PC-9 (cell line): ENCODE data around the gene MCC.

Experiments
- EZH2 ChIP-seq: fragments of 200-600 bp; sonication (generic); IDR thresholded peaks from 2 replicates; pipeline ENCODE4 v1.8.0; 2017; ENCODE audit warnings: antibody characterized with exemption, low read depth
- TF ChIP-seq, protein P1 (sequence below): fragments of 200-600 bp; sonication (generic); conservative IDR thresholded peaks from 2 replicates; pipeline ENCODE4 v1.6.1; 2017; ENCODE audit warnings: mixed run types, antibody characterized with exemption, mild to moderate bottlenecking, moderate library complexity

DNA sequence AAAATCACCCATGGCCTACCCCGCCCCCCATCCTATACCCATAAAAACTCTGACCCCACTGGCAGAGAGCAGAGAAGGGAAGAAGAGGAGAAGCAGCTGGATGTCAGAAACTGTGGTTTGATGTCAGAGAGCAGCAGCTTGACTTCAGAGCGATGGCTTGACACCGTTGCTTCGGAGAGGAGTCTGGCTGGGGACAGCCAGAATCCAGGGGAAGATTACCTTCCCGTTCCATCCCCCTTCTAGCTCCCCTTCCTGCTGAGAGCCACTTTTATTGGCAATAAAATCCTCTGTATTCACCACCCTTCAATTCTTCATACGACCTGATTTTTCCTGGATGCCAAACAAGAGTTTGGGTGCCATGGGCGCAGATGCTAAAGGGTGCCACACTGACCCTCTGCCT, 373.7 kb downstream of the MCC start:
- TF ChIP-seq, protein P1, sequence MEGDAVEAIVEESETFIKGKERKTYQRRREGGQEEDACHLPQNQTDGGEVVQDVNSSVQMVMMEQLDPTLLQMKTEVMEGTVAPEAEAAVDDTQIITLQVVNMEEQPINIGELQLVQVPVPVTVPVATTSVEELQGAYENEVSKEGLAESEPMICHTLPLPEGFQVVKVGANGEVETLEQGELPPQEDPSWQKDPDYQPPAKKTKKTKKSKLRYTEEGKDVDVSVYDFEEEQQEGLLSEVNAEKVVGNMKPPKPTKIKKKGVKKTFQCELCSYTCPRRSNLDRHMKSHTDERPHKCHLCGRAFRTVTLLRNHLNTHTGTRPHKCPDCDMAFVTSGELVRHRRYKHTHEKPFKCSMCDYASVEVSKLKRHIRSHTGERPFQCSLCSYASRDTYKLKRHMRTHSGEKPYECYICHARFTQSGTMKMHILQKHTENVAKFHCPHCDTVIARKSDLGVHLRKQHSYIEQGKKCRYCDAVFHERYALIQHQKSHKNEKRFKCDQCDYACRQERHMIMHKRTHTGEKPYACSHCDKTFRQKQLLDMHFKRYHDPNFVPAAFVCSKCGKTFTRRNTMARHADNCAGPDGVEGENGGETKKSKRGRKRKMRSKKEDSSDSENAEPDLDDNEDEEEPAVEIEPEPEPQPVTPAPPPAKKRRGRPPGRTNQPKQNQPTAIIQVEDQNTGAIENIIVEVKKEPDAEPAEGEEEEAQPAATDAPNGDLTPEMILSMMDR: no peak
- TF ChIP-seq EZH2: no peak
